Activated CD8-positive, alpha-beta memory T cell treated with anti-CD3 and anti-CD28 coated beads, Interleukin-2, amount 50 U/mL, for 4 hours (primary cell): ENCODE results near the gene BRD3.

ENCODE experiments used
- DNase-seq: peaks from one replicate; pipeline ENCODE4 v3.0.0-alpha.2; 2020

BRD3 gene

DNA sequence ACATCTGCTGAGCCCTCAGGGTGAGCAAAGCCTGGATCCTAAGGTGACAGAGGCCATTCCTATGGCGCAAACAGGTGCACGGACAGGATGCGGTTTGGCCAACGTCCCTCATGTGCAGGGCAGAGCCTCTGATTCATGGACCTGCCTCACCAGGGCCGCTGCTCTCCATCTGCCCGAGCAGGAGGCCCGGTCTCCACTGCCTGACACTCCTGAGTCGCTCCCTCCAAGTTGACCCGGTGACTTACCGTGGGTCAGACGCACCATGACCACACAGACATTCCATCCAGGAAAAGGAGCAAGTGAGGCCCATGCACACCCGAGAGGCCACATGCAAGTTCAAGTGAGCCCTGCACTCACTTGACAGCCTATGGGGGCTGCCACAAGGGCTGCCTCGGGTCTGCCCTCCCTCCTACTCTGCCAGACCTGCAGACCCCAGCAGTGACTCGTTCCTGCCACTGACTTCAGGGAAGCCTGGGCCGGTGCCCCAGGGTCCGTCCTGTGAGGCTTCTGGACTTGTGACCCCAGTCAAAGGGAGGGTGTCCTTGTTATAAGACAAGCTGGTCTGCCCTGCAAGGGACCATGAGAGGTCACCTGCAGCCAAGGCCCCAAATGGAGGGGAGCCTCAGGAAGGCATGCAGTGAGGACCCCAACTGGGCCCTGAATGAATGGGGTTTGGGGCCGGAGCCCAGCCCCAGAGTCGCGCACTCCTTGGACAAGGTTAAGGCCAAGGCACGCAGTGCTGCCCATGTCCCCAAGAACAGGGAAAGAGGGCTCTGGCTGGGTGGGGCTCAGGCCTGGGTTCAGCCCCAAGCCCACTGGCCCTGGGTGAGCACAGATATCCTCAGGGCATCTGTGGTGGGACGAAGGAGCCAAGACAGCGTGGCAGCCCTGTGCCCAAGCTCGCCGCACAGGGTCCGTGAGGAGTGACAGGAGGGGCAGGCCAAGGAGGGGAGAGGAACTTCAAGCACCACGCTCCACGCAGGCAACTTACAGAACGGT, 32.5 kb downstream of the BRD3 start:
- DNase-seq = no peak

DNA sequence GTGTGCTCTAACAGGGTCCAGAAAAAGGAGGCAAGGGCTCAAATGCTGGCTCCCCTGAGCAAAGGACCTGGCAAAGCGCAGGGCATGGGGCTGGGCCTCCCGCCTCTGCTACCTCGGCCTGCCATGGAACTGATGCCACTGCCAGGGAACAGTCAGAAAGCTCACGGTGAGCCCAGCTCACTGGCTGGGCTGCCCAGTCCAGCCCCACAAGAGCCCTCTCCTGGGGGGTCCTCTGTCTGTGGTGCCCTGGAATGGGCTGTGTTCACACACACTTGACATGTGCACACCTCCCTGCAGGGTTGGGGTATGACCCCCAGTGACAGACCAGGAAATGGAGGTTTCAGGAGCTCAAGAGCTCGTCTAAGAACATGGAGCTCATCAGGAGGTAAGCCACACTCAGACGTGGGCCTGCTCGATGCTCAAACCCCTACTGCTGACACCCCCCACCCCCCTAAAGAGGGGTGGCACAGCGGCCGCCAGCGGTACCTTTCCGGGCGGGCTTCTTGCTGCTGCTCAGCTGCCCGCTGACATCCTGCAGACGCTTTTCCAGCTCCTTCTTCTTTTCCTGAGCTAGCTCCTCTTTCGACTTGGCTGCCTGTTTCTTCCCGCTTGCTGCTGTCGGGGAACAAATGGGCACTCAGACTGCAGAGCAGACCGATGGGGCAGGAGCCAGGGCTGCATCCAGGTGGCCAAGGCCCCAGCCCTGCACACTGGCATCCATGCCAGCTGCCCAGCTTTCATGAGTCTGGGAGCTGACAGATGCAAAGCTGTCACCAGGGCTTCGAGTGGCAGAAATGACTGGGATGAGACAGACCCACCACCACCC, 33.4 kb downstream of the BRD3 start:
- no peak for DNase-seq

GRCh38 chr9:134033516-134034214, 34.2 kb downstream of the BRD3 start:
- no peak for DNase-seq

DNA sequence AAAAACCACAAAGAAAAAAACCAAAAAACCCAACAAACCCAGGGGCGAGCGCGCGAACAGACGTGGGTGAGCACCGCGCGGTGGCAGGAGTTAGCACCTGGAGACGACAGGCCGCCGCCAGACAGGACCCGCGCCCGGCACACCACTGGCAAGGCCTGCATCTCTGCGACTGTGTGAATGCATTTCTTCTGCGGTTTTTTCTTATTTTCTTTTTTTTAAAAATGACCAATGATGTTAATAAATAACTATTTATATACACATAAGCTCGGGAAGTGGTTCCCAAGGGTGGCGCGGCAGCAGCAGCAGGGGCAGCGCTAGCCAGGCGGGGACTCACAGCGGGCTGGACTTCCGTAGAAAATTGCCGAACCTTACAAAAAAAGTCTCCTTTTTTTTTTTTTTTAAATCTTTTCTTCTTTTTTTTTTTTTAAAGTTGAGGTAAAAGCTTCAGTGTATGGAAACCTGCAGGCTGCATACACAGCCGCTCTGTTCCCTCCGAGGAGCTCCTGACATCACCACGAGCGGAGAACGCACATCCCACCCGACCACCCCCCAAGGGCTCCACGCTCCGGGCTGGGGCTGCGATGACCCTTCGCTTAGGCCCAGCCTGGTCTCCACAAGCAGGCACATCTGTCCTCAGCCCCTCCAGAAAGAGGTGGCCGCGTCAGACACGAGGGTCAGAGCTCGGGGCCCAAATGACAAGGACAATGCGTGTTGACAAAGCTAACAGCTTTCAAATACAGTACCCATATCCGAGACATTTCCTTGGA, 35.2 kb downstream of the BRD3 start:
- DNase-seq = no peak

GRCh38 chr9:134031783-134032182, 36.0 kb downstream of the BRD3 start:
- no peak for DNase-seq

DNA sequence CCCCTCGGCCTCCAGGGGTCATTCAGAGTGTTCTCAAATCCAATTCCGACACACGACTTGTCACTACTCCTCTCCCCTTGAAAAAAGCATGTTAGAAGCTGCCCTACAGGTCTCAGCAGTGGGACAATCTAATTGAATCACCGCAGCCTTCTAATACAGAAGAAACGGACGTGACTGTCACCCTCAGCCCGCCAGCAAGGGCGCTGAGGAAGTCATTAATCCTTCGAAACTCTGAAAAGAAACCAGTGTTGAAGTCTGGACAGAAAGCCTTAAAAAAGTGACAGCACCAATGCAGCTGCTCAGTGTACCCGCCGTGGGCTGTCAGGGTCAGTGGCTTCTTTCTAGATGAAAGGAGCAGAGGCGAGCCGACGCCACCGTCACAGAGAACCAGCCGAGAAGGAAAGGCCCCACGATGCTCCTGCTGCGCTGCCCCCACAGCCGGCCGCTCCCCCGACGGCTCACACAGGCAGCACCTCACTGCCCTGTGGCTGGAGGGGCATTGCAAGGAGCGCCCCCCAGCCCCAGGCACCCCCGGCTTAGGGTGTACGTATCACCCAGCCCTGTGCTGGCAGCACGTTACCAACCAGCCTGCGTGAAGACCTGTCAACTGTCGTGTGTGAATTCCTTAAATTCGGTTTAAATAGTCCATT, 36.9 kb downstream of the BRD3 start:
- no peak for DNase-seq

DNA sequence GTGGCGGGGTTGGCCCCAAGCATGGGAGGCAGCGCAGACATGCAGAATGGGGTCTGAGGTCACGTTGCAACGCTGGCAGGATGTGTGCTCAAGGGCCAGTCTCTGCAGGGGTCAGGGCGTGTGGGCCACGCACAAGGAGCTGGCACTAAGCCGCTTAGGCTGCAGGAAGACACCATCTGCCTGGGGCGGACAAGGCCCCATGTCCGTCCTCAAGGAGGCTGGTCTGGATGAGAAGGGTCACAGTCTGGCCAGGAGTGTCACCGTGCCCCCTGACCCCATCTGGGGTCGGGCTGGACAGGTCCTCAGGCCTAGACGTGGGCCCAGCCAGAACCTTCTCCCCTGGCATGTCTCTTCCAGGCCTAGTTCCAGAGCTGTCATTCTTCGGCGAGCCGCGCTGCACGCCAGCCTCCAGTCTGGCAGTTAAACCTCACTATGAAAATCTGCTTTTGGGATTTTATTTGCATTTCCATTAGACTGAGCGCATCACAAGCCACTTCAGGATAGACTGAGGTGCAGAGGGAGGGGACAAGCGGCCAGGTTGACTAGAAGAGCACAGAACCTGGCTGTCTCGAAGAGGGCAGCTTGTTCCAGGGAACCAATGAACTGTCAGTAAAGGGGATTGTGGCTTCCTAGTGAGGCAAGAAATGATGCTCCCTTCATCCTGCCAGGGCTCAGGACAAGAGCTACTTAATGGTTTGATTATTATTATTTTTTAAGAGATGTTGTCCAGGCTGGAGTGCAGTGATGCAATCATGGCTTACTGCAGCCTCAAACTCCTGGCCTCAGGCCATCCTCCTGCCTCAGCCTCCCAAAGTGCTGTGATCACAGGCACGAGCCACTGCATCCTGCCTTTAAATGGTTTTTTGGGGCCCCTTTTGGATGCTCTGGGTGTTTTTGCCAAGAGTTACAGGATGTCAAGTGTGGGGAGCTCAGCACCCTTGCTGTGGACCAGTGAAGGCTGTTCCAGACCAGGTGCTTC, 38.3 kb downstream of the BRD3 start:
- no peak for DNase-seq

- DNase-seq = no peak
These were observed 39.1 kb downstream of the BRD3 start for GRCh38 chr9:134028575-134029247.

GRCh38 chr9:134028076-134028475, 39.8 kb downstream of the BRD3 start:
- DNase-seq = no peak

DNA sequence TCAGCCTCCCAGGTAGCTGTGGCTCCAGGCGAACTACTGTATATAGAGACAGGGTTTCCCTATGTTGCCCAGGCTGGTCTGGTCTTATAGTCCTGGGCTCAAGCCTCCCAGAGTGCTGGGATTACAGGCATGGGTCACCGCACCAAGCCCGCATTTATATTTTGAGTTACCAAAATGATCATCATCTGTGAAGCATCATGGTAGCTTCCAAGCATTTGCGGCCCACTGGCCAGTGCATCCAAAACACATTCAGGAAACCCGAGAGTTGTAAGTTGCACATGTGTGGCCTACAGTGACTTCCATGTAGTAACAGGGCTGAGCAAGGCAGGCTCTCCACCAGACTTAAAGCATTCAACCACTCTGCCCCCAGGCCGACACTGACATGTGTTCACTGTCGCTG, 40.3 kb downstream of the BRD3 start:
- DNase-seq = no peak

GRCh38 chr9:134026981-134027380, 40.8 kb downstream of the BRD3 start:
- DNase-seq = no peak

DNA sequence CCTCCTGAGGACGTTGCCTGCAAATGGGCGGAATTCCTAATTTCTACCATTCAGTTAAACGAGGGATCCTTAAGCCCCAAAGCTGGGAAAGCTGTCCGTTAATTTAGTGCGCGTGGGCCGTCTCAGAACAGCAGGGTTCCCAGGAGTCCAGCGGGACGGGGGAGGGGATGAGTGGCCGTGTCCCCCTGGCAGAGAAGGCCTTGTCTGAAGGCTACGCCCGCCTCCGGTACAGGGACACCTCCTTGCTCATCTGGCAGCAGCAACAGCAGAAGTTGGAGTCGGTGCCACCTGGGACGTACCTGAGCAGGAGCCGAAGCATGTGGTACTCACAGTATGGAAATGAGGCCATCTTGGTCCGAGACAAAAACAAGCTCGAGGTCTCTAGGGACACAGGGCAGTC, 41.2 kb downstream of the BRD3 start:
- no peak for DNase-seq

GRCh38 chr9:134025606-134026541, 42.0 kb downstream of the BRD3 start:
- DNase-seq = peak; percentile 42

GRCh38 chr9:134024828-134025605, 42.8 kb downstream of the BRD3 start, which contains the start of gene BRD3OS:
Gene BRD3OS (plus strand): TSS chr9:134025481. CDS start chr9:134026748, 1,267 bp downstream.
- peak; percentile 89 for DNase-seq

GRCh38 chr9:134024214-134024792, 43.5 kb downstream of the BRD3 start:
- no peak for DNase-seq

DNA sequence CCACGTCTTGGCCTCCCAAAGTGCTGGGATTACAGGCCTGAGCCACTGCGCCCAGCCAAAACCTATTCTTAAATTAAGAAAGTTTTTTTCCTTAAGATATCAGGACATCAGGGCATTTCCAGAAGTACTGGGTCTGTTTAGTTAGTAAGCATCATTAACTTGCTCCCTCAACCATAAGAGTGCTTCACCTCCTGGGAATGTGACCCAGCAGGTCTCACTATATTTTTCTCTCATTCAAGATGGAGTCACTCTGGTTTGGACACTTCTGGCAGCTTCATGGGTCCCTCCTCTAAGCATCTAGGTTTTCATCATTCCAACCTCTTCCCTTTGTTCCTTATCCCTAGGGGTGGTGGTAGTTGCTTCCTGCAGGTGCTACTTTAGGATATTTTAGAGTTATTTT, 52.9 kb downstream of the BRD3 start:
- no peak for DNase-seq

DNA sequence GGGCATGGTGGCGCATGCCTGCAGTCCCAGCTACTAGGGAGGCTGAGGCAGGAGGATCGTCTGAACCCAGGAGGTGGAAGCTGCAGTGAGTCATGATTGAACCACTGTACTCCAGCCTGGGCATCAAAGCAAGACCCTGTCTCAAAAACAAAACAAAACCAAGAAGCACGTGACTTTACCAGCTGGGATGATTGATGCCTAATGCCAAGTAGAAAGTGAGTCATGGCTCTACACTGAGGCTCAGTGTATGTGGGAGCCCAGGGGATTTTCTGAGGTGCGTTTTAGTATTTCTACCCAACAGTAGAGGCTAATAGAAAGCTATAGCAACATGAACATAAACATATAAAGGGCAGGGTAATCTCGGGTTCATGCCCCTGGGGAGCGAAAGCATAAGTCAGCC, 56.4 kb downstream of the BRD3 start:
- no peak for DNase-seq
